Right atrium auricular region (tissue), 2 donors: ENCODE data around the gene LFNG. TPM values are rescaled to one million over a fixed set of nuclear protein-coding genes. Genes with fewer than 3 reads are reported as not detected.
"Not testable (repeated sequence)": the region's sequence is repeated elsewhere in the genome, so short reads cannot be mapped to it uniquely, and the experiment has no call there.

Experiments
- DNase-seq: peaks from one replicate; pipeline ENCODE4 v3.0.0-alpha.2; 2019; ENCODE audit warnings: low spot score
- H3K27ac ChIP-seq, 2 donors: fragments of 200-600 bp; sonication (generic); 1 replicate in 1 of 2; 2 replicates in 1 of 2; pipeline ENCODE4 v1.5.1; 2016 to 2019
- H3K27me3 ChIP-seq, 2 donors: fragments of 200-600 bp; sonication (generic); one replicate each; pipeline versions ENCODE4 v1.5.1 to v1.6.0; 2017 to 2019
- H3K36me3 ChIP-seq: fragments of 200-600 bp; sonication (generic); one replicate; pipeline ENCODE4 v1.5.1; 2016
- H3K4me1 ChIP-seq, 2 donors: fragments of 200-600 bp; sonication (generic); one replicate each; pipeline versions ENCODE4 v1.5.1 to v1.6.0; 2017 to 2019
- H3K4me3 ChIP-seq, 2 donors: fragments of 200-600 bp; sonication (generic); 1 replicate in 1 of 2; 2 replicates in 1 of 2; pipeline ENCODE4 v1.5.1; 2017 to 2019; ENCODE audit warnings: mild to moderate bottlenecking in 1 of 2, moderate library complexity in 1 of 2
- H3K9me3 ChIP-seq, 2 donors: fragments of 200-600 bp; sonication (generic); one replicate each; pipeline ENCODE4 v1.5.1; 2019
- CTCF ChIP-seq, 2 donors: fragments of 200-600 bp; sonication (generic); IDR thresholded peaks; one replicate each; pipeline ENCODE4 v1.5.1; 2019; ENCODE audit warnings: antibody characterized with exemption in 2 of 2
- total RNA-seq, 2 donors: library from RNA; depleted of rRNA; stranded (reverse); fragments of >200 nt; gene quantifications; one replicate each; pipeline ENCODE4 v1.1.0, GENCODE V29; 2016

Gene LFNG
- total RNA-seq, 2 donors from 2014 or later, result 3.8 to 4.3 TPM

- Histone ChIP-seq H3K27ac (peak within 1 kb of the TSS; percentile 95 to 96), H3K9me3 (no peaks in the 10 kb centered on the region), H3K36me3 (no peaks in the 10 kb centered on the region), H3K4me1 (peaks cover 0 to 43% of the 10 kb centered on the region in 2 donors), H3K27me3 (no peaks in the 10 kb centered on the region), H3K4me3 (peak within 1 kb of the TSS; percentile 81 to 97)
- TF ChIP-seq CTCF (IDR thresholded peaks at IDR 0.05), result no peak
- DNase-seq, result peak; percentile 97
Measured at GRCh38 chr7:2555121-2556052, 35.8 kb downstream of the LFNG start, which contains the start of gene BRAT1. Gene BRAT1 (minus strand): TSS chr7:2555524. CDS start chr7:2554431, 1,093 bp downstream.

GRCh38 chr7:2558629-2559282 is 39.2 kb downstream of the LFNG start, which contains the start of gene IQCE:
Gene IQCE (plus strand): TSS chr7:2558979. CDS start chr7:2559182, 203 bp downstream.
- no peaks in the 10 kb centered on the region for H3K27me3 ChIP-seq
- peak within 1 kb of the TSS; percentile 74 to 78 for H3K27ac ChIP-seq
- H3K4me1 ChIP-seq, result peaks cover 0 to 39% of the 10 kb centered on the region in 2 donors
- no peaks in the 10 kb centered on the region for H3K36me3 ChIP-seq
- H3K9me3 ChIP-seq, result no peaks in the 10 kb centered on the region
- peak within 1 kb of the TSS; percentile 81 to 97 for H3K4me3 ChIP-seq
- peak in 1 of 2 donors; percentile 10 for TF ChIP-seq CTCF (IDR thresholded peaks at IDR 0.05)
- DNase-seq, result peak; percentile 91

GRCh38 chr7:2559283-2559950 is 39.8 kb downstream of the LFNG start:
- Histone ChIP-seq H3K9me3 (no peaks in the 10 kb centered on the region), H3K27ac (peak overlapping the region; percentile 74 to 78), H3K27me3 (no peaks in the 10 kb centered on the region), H3K4me3 (peak overlapping the region; percentile 81 to 97), H3K36me3 (no peaks in the 10 kb centered on the region), H3K4me1 (peaks cover 0 to 33% of the 10 kb centered on the region in 2 donors)
- DNase-seq, result no peak
- no peak for TF ChIP-seq CTCF (IDR thresholded peaks at IDR 0.05)

- H3K4me3 ChIP-seq, H3K27me3 ChIP-seq, H3K9me3 ChIP-seq, DNase-seq, H3K27ac ChIP-seq, H3K36me3 ChIP-seq: not testable (repeated sequence)
- H3K4me1 ChIP-seq, result peaks cover 0 to 25% of the 10 kb centered on the region in 2 donors
Measured at GRCh38 chr7:2563955-2564354, 44.4 kb downstream of the LFNG start.

- Histone ChIP-seq H3K27ac (no peak overlapping the region), H3K4me1 (peaks cover 0 to 18% of the 10 kb centered on the region in 2 donors), H3K4me3 (no peak overlapping the region), H3K36me3 (no peaks in the 10 kb centered on the region), H3K27me3 (no peaks in the 10 kb centered on the region), H3K9me3 (no peaks in the 10 kb centered on the region)
- no peak for TF ChIP-seq CTCF (IDR thresholded peaks at IDR 0.05)
- DNase-seq, result no peak
Measured at GRCh38 chr7:2564970-2565540, 45.5 kb downstream of the LFNG start.
